Measurements from ENCODE around the gene EPHX1. TPM values are rescaled to one million over a fixed set of nuclear protein-coding genes. Genes with fewer than 3 reads are reported as not detected.

Gene EPHX1
- polyA plus RNA-seq, 2 of the 4 experiments (the other 2 are of a cell fraction): 150 to 252 TPM

GRCh38 chr1:225873281-225873850 is 63.4 kb downstream of the EPHX1 start:
- ChIA-PET CTCF (interaction anchor here (1.0 to 2.3 kb wide), 4 partner anchors 38 to 398 kb away, joined by 3 to 8 read pairs (median 3); no protein-coding TSS in a partner anchor), POLR2A (no interaction called here)
- no peak overlapping the region for H3K4me2 ChIP-seq
- TF ChIP-seq TFCP2L1 (CRISPR knock-in tag; IDR thresholded peaks at IDR 0.05): no peak
- FAIRE-seq (no peak), DNase-seq (ENCODE audit: low read depth in 1 of 2, low spot score in 1 of 2) (no peak), ATAC-seq (no peak)
- H3K4me3 ChIP-seq: no peak overlapping the region
- WGBS (ENCODE audit: missing lambda C conversion rate): 83% methylated on average over 10 of the region's 10 CpGs
- H3K9me3 ChIP-seq: no peaks in the 10 kb centered on the region
- H3K27ac ChIP-seq: no peak overlapping the region
- peaks cover 34% of the 10 kb centered on the region for H3K4me1 ChIP-seq

DNA sequence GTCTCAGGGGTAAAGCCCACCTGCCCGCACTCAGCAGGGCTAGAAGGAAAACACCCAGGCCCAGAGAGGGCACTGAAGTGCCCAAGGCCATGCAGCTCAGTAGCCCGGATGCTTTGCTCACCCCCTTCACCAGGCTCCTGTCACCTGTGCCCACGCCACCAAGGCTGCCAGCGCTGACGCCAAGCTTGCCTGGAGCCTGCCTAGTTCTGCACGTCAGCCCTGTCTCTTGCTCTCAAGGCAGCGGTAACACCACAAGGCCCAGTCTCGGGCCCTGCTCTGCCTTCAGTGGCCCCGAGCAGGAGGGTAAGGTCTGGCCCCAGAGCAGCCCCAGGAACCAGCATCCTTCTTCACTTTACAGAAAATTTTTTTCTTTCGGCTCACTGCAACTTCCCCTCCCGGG is 64.5 kb downstream of the EPHX1 start:
- Histone ChIP-seq H3K4me3 (no peak overlapping the region), H3K27ac (no peak overlapping the region), H3K4me2 (no peak overlapping the region), H3K9me3 (no peaks in the 10 kb centered on the region), H3K4me1 (peaks cover 36% of the 10 kb centered on the region)
- WGBS (ENCODE audit: missing lambda C conversion rate): 92% methylated on average over 11 of the region's 11 CpGs
- FAIRE-seq: no peak
- CTCF ChIA-PET: interaction anchor here (0.6 to 19.4 kb wide), 6 partner anchors 32 to 400 kb away, joined by 3 to 207 read pairs (median 3); no protein-coding TSS in a partner anchor
- TF ChIP-seq E2F6 (IDR thresholded peaks at IDR 0.05; ENCODE audit: borderline replicate concordance, low read depth) (no peak), PHF8 (IDR thresholded peaks at IDR 0.05; ENCODE audit: borderline replicate concordance, low read depth) (no peak), CBX2 (IDR thresholded peaks at IDR 0.05; ENCODE audit: borderline replicate concordance, low read depth) (no peak), BHLHE40 (IDR thresholded peaks at IDR 0.05; ENCODE audit: low read depth, low read length) (no peak), MAX (IDR thresholded peaks at IDR 0.05) (no peak), EHF (CRISPR knock-in tag; IDR thresholded peaks at IDR 0.05) (no peak), HOXB5 (CRISPR knock-in tag; IDR thresholded peaks at IDR 0.05) (no peak), POLR2AphosphoS2 (conservative IDR thresholded peaks at IDR 0.05; ENCODE audit: low read length) (no peak), FOSL2 (IDR thresholded peaks at IDR 0.05) (no peak), FOSL2 (CRISPR knock-in tag; IDR thresholded peaks at IDR 0.05) (no peak), MAFK (IDR thresholded peaks at IDR 0.05; ENCODE audit: partially characterized antibody) (no peak), MYC (IDR thresholded peaks at IDR 0.05; ENCODE audit: borderline replicate concordance, low read length) (no peak), ESRRA (IDR thresholded peaks at IDR 0.05; ENCODE audit: borderline replicate concordance, low read length) (no peak), MAZ (IDR thresholded peaks at IDR 0.05; ENCODE audit: borderline replicate concordance, low read depth, low read length) (no peak), ZFP36 (IDR thresholded peaks at IDR 0.05; ENCODE audit: borderline replicate concordance, partially characterized antibody) (no peak), RCOR1 (IDR thresholded peaks at IDR 0.05; ENCODE audit: low read depth, low read length) (no peak), HES2 (IDR thresholded peaks at IDR 0.05) (no peak), RNF2 (IDR thresholded peaks at IDR 0.05; ENCODE audit: borderline replicate concordance, low read depth) (no peak), KDM5A (IDR thresholded peaks at IDR 0.05) (no peak), KDM1A (IDR thresholded peaks at IDR 0.05; ENCODE audit: low read depth) (no peak), HDAC2 (IDR thresholded peaks at IDR 0.05) (no peak)
- POLR2A ChIA-PET: no interaction called here
- DNase-seq (ENCODE audit: low read depth in 1 of 2, low spot score in 1 of 2): no peak
- ATAC-seq: no peak

- no peak overlapping the region for H3K4me2 ChIP-seq
- FAIRE-seq (no peak), ATAC-seq (no peak)
These were observed 65.3 kb downstream of the EPHX1 start for GRCh38 chr1:225875044-225875815.

More at GRCh38 chr1:225875044-225875815, 65.3 kb downstream of the EPHX1 start:
- Histone ChIP-seq H3K27ac (no peak overlapping the region), H3K9me3 (no peaks in the 10 kb centered on the region), H3K4me1 (peaks cover 36% of the 10 kb centered on the region), H3K4me3 (no peak overlapping the region)
- no peak for TF ChIP-seq RARB (CRISPR knock-in tag; IDR thresholded peaks at IDR 0.05)
- ChIA-PET POLR2A (no interaction called here), CTCF (interaction anchor here (0.6 to 19.4 kb wide), 2 partner anchors 32 to 99 kb away, joined by 3 to 207 read pairs; no protein-coding TSS in a partner anchor)
- WGBS (ENCODE audit: missing lambda C conversion rate): 64% methylated on average over 9 of the region's 12 CpGs
- DNase-seq (ENCODE audit: low read depth in 1 of 2, low spot score in 1 of 2): no peak

Data from A549 (cell line).